Fibroblast of peridontal ligament (primary cell): Measurements from ENCODE around the gene DDX41.
"Not testable (repeated sequence)": the region's sequence is repeated elsewhere in the genome, so short reads cannot be mapped to it uniquely, and the experiment has no call there.

Experiments
- DNase-seq: peaks from one replicate; pipeline ENCODE4 v3.0.0-alpha.2; 2010; ENCODE audit errors: extremely low read depth

The DDX41 gene

GRCh38 chr5:177516601-177517568, at the start of gene DDX41:
Gene DDX41, minus strand, starts transcription at chr5:177516961. Its CDS starts 16 bp downstream, at chr5:177516945.
- peak; percentile 99 for DNase-seq

- no peak for DNase-seq
Observed at GRCh38 chr5:177565046-177565445, 48.3 kb upstream of the DDX41 start.

GRCh38 chr5:177559446-177559941, 42.7 kb upstream of the DDX41 start:
- not testable (repeated sequence) for DNase-seq

- no peak for DNase-seq
Observed at GRCh38 chr5:177557796-177558195, 41.0 kb upstream of the DDX41 start.

GRCh38 chr5:177557041-177557647, 40.4 kb upstream of the DDX41 start:
- DNase-seq: no peak

- no peak for DNase-seq
Observed at GRCh38 chr5:177555665-177556064, 38.9 kb upstream of the DDX41 start.

- no peak for DNase-seq
Observed at GRCh38 chr5:177555228-177555627, 38.5 kb upstream of the DDX41 start.

GRCh38 chr5:177554474-177555111, 37.8 kb upstream of the DDX41 start, which contains the start of gene FAM193B:
Gene FAM193B, minus strand, starts transcription at chr5:177554563. Its CDS starts 105 bp downstream, at chr5:177554458.
- peak; percentile 87 for DNase-seq

GRCh38 chr5:177553671-177554429, 37.1 kb upstream of the DDX41 start:
- DNase-seq: no peak

GRCh38 chr5:177552839-177553455, 36.2 kb upstream of the DDX41 start:
- no peak for DNase-seq

GRCh38 chr5:177550122-177550521, 33.4 kb upstream of the DDX41 start:
- DNase-seq: no peak

GRCh38 chr5:177548495-177548894, 31.7 kb upstream of the DDX41 start:
- no peak for DNase-seq

- no peak for DNase-seq
Observed at GRCh38 chr5:177547736-177548135, 31.0 kb upstream of the DDX41 start.

- DNase-seq: peak; percentile 100
Observed at GRCh38 chr5:177546258-177546741, 29.5 kb upstream of the DDX41 start.

- DNase-seq: peak; percentile 99
Observed at GRCh38 chr5:177545487-177546257, 28.9 kb upstream of the DDX41 start.

- no peak for DNase-seq
Observed at GRCh38 chr5:177542816-177543465, 26.2 kb upstream of the DDX41 start.

- no peak for DNase-seq
Observed at GRCh38 chr5:177540438-177540837, 23.7 kb upstream of the DDX41 start.

- DNase-seq: peak; percentile 50
Observed at GRCh38 chr5:177539411-177539810, 22.6 kb upstream of the DDX41 start.

GRCh38 chr5:177538876-177539275, 22.1 kb upstream of the DDX41 start:
- DNase-seq: no peak
